Neural progenitor cell (in vitro differentiated cells): ENCODE data around the gene MICALL2. TPM values are rescaled to one million over a fixed set of nuclear protein-coding genes. Genes with fewer than 3 reads are reported as not detected.

Source experiments
- DNase-seq: peaks from one replicate; pipeline ENCODE4 v3.0.0-alpha.2; 2016; ENCODE audit warnings: low spot score
- H2AFZ ChIP-seq: fragments of 200-600 bp; sonication (generic); replicated peaks from 2 replicates; pipeline ENCODE4 v1.6.1; 2016; ENCODE audit warnings: antibody characterized with exemption
- H3F3A ChIP-seq: fragments of 200-600 bp; sonication (generic); 2 replicates; pipeline ENCODE4 v1.6.1; 2016; ENCODE audit warnings: antibody characterized with exemption, low read depth
- H3K27ac ChIP-seq: fragments of 200-600 bp; sonication (generic); 2 replicates; pipeline ENCODE4 v1.5.1; 2016; ENCODE audit warnings: mild to moderate bottlenecking
- H3K27me3 ChIP-seq: fragments of 200-600 bp; sonication (generic); 2 replicates; pipeline ENCODE4 v1.6.1; 2016; ENCODE audit warnings: mild to moderate bottlenecking, moderate library complexity
- H3K36me3 ChIP-seq: fragments of 200-600 bp; sonication (generic); 2 replicates; pipeline ENCODE4 v1.5.1; 2016
- H3K4me1 ChIP-seq: fragments of 200-600 bp; sonication (generic); 2 replicates; pipeline ENCODE4 v1.6.1; 2016; ENCODE audit warnings: mixed run types
- H3K4me2 ChIP-seq: fragments of 200-600 bp; sonication (generic); 2 replicates; pipeline ENCODE4 v1.6.1; 2016
- H3K4me3 ChIP-seq: fragments of 200-600 bp; sonication (generic); 2 replicates; pipeline ENCODE4 v1.5.1; 2016
- H3K79me2 ChIP-seq: fragments of 200-600 bp; sonication (generic); 2 replicates; pipeline ENCODE4 v1.6.1; 2016; ENCODE audit warnings: low read depth
- H3K9ac ChIP-seq: fragments of 200-600 bp; sonication (generic); 2 replicates; pipeline ENCODE4 v1.6.1; 2016
- H3K9me3 ChIP-seq: fragments of 200-600 bp; sonication (generic); 2 replicates; pipeline ENCODE4 v1.5.1; 2016; ENCODE audit warnings: low read depth
- H4K20me1 ChIP-seq: fragments of 200-600 bp; sonication (generic); 2 replicates; pipeline ENCODE4 v1.6.1; 2016; ENCODE audit warnings: low read depth
- H3K27ac Mint-ChIP-seq: 3 replicates; pipeline ENCODE4 v1.8.0; 2021; ENCODE audit warnings: mixed read lengths
- H3K27me3 Mint-ChIP-seq: 2 replicates; pipeline ENCODE4 v1.8.0; 2022; ENCODE audit warnings: low read depth, mild to moderate bottlenecking, inconsistent platforms, moderate library complexity, mixed read lengths; ENCODE audit not compliant: insufficient read depth
- H3K36me3 Mint-ChIP-seq: 3 replicates; pipeline ENCODE4 v1.8.0; 2021; ENCODE audit warnings: mixed read lengths
- H3K4me1 Mint-ChIP-seq: 3 replicates; pipeline ENCODE4 v1.8.0; 2021; ENCODE audit warnings: mixed read lengths
- H3K4me3 Mint-ChIP-seq: 3 replicates; pipeline ENCODE4 v1.8.0; 2021; ENCODE audit warnings: mild to moderate bottlenecking, moderate library complexity, mixed read lengths
- H3K9me3 Mint-ChIP-seq: 3 replicates; pipeline ENCODE4 v1.8.0; 2020; ENCODE audit warnings: mixed read lengths
- EZH2 ChIP-seq: fragments of 200-600 bp; sonication (generic); IDR thresholded peaks from 2 replicates; pipeline ENCODE4 v1.6.1; 2017; ENCODE audit warnings: antibody characterized with exemption, mild to moderate bottlenecking, moderate library complexity
- EZH2phosphoT487 ChIP-seq: fragments of 200-600 bp; sonication (generic); IDR thresholded peaks from 2 replicates; pipeline ENCODE4 v1.6.1; 2017; ENCODE audit warnings: antibody characterized with exemption
- total RNA-seq: library from RNA; depleted of rRNA; stranded (reverse); fragments of >200 nt; gene quantifications from 2 replicates; pipeline ENCODE4 v1.2.3, GENCODE V29; 2015; ENCODE audit warnings: low replicate concordance
- TF ChIP-seq, protein P1 (sequence below): fragments of 200-600 bp; sonication (generic); IDR thresholded peaks from 2 replicates; pipeline ENCODE4 v1.5.1; 2017; ENCODE audit warnings: antibody characterized with exemption, mild to moderate bottlenecking

The MICALL2 gene
- total RNA-seq, 1 donor from 2014 or later: 6.0 TPM

DNA sequence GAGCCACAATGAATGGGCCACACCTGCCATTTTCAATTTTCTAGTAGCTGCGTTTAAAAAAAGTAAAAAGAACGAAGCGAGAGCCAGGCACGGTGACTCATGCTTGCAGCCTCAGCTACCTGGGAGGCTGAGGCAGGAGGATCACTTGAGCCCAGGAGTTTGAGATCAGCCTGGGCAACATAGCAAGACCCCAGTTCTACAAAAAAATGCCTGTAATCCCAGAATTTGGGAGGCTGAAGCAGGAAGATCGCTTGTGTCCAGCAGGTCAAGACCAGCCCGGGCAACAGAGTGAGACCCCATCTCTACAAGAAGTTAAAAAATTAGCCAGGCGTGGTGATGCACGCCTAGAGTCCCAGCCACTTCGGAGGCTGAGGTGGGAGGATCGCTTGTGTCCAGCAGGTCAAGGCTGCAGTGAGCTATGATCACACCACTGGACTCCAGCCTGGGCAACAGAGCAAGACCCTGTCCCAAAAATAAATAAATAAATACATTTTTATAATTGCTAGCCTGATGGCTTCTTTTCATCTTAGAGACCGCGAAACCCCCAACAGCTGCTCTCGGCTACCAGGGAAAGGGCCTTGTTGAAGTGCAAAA lies 32.1 kb downstream of the MICALL2 start:
- Histone ChIP-seq H3K79me2 (no peaks in the 10 kb centered on the region), H3K9me3 (no peaks in the 10 kb centered on the region), H3K4me2 (no peak overlapping the region), H3K4me3 (no peak overlapping the region), H3K27ac (no peak overlapping the region), H3F3A (no peaks in the 10 kb centered on the region), H3K36me3 (no peaks in the 10 kb centered on the region), H4K20me1 (no peaks in the 10 kb centered on the region), H3K27me3 (no peaks in the 10 kb centered on the region), H2AFZ (no peak overlapping the region), H3K4me1 (peaks cover 2% of the 10 kb centered on the region), H3K9ac (no peak overlapping the region)
- Mint-ChIP-seq H3K4me1 (peaks cover 9% of the 10 kb centered on the region), H3K27me3 (peaks cover 4% of the 10 kb centered on the region), H3K27ac (no peak overlapping the region), H3K36me3 (no peaks in the 10 kb centered on the region), H3K4me3 (no peak overlapping the region), H3K9me3 (no peaks in the 10 kb centered on the region)
- DNase-seq: no peak
- no peak for TF ChIP-seq EZH2
- TF ChIP-seq, protein P1, sequence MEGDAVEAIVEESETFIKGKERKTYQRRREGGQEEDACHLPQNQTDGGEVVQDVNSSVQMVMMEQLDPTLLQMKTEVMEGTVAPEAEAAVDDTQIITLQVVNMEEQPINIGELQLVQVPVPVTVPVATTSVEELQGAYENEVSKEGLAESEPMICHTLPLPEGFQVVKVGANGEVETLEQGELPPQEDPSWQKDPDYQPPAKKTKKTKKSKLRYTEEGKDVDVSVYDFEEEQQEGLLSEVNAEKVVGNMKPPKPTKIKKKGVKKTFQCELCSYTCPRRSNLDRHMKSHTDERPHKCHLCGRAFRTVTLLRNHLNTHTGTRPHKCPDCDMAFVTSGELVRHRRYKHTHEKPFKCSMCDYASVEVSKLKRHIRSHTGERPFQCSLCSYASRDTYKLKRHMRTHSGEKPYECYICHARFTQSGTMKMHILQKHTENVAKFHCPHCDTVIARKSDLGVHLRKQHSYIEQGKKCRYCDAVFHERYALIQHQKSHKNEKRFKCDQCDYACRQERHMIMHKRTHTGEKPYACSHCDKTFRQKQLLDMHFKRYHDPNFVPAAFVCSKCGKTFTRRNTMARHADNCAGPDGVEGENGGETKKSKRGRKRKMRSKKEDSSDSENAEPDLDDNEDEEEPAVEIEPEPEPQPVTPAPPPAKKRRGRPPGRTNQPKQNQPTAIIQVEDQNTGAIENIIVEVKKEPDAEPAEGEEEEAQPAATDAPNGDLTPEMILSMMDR: no peak
- TF ChIP-seq EZH2phosphoT487: no peak

DNA sequence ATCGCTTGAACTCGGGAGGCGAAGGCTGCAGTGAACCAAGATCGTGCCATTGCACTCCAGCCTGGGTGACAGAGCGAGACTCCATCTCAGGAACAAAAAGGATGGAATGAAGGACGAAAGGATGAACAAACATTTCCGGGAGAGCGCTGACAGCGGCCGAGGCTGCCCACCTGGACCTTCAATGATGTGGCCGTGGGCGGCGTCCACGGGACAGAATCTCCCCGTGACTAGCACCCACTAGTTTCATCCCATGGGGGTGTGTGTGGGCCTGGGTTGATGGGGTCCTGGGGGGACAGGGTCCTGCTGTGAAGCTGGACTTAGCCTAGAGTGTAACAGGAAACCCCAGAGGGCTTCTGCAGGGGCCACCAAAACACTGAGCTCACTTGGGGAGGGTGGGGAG lies 32.8 kb downstream of the MICALL2 start:
- Mint-ChIP-seq H3K4me3 (no peak overlapping the region), H3K27ac (no peak overlapping the region), H3K27me3 (peaks cover 4% of the 10 kb centered on the region), H3K9me3 (no peaks in the 10 kb centered on the region), H3K4me1 (peaks cover 9% of the 10 kb centered on the region), H3K36me3 (no peaks in the 10 kb centered on the region)
- Histone ChIP-seq H3F3A (no peaks in the 10 kb centered on the region), H3K9me3 (no peaks in the 10 kb centered on the region), H3K79me2 (no peaks in the 10 kb centered on the region), H3K4me2 (no peak overlapping the region), H3K36me3 (no peaks in the 10 kb centered on the region), H3K27ac (no peak overlapping the region), H3K27me3 (no peaks in the 10 kb centered on the region), H3K9ac (no peak overlapping the region), H3K4me3 (no peak overlapping the region), H4K20me1 (no peaks in the 10 kb centered on the region), H3K4me1 (peaks cover 2% of the 10 kb centered on the region), H2AFZ (no peak overlapping the region)
- TF ChIP-seq, protein P1: no peak
- TF ChIP-seq EZH2 (no peak), EZH2phosphoT487 (no peak)
- DNase-seq: no peak

- H3K27ac ChIP-seq: no peak overlapping the region
- peak overlapping the region; percentile 79 for H3K27ac Mint-ChIP-seq
- no peak overlapping the region for H3K4me3 ChIP-seq
- no peak overlapping the region for H3K4me3 Mint-ChIP-seq
- peaks cover 4% of the 10 kb centered on the region for H3K27me3 Mint-ChIP-seq
- no peaks in the 10 kb centered on the region for H3K9me3 Mint-ChIP-seq
- no peak overlapping the region for H3K9ac ChIP-seq
- H3K36me3 Mint-ChIP-seq: no peaks in the 10 kb centered on the region
- peaks cover 9% of the 10 kb centered on the region for H3K4me1 Mint-ChIP-seq
- no peaks in the 10 kb centered on the region for H4K20me1 ChIP-seq
- no peak overlapping the region for H3K4me2 ChIP-seq
- no peaks in the 10 kb centered on the region for H3K36me3 ChIP-seq
- H3K27me3 ChIP-seq: no peaks in the 10 kb centered on the region
- no peaks in the 10 kb centered on the region for H3K79me2 ChIP-seq
- peaks cover 2% of the 10 kb centered on the region for H3K4me1 ChIP-seq
- H3F3A ChIP-seq: no peaks in the 10 kb centered on the region
- DNase-seq: peak; percentile 45
- peak overlapping the region; percentile 68 for H2AFZ ChIP-seq
- TF ChIP-seq EZH2phosphoT487 (no peak), EZH2 (no peak)
- TF ChIP-seq, protein P1: no peak
- no peaks in the 10 kb centered on the region for H3K9me3 ChIP-seq
These were observed 33.8 kb downstream of the MICALL2 start for GRCh38 chr7:1425292-1426136.
